ENCODE results near the gene PAQR6.
A peak's percentile ranks its signal among the peaks of the same experiment; 100 is the strongest.

Gene PAQR6

DNA sequence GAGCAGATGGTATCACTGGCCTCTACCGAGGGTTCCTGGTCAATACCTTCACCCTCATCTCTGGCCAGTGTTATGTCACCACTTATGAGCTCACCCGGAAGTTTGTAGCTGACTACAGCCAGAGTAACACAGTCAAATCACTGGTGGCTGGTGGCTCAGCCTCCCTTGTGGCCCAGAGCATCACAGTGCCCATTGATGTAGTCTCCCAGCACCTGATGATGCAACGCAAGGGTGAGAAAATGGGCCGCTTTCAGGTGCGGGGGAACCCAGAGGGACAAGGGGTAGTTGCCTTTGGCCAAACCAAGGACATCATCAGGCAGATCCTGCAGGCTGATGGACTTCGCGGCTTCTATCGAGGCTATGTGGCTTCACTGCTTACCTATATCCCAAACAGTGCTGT lies 47.8 kb downstream of the PAQR6 start:
- H3K4me3 Mint-ChIP-seq = no peak overlapping the region
- H3K36me3 Mint-ChIP-seq = peaks cover 7% of the 10 kb centered on the region
- DNase-seq (ENCODE audit: low spot score in 2 of 2) = no peak
- peak overlapping the region; percentile 90 for H3K27ac Mint-ChIP-seq
- ATAC-seq = peak; percentile 45
- no peaks in the 10 kb centered on the region for H3K9me3 Mint-ChIP-seq
- peaks cover 52% of the 10 kb centered on the region for H3K4me1 Mint-ChIP-seq

DNA sequence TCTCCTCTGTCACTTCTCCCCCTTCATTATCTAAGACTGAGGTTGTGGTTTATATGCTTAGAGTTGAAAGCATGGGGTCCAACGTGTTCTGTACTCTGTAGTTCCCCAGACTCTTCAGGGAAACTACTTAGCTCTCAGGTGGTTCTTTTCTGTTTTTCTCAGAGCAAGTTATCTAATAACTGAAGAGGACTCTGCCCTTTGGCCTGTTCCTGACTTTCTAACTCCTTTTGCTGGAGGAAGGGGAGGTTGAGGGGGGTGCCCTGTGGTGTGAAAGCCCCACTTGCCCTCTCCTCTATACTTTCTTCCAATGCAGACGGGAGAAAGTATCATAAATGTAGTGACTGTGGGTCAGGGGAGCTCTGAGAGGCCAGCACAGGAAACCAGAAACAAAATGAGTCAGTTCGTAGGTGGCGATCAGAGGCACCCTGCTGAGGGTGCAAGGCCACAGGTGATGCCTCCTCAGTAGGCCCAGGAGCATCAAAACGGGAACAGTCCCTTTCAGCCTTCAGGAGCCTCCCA lies 49.0 kb downstream of the PAQR6 start:
- peaks cover 12% of the 10 kb centered on the region for H3K36me3 Mint-ChIP-seq
- no peak overlapping the region for H3K4me3 Mint-ChIP-seq
- no peaks in the 10 kb centered on the region for H3K9me3 Mint-ChIP-seq
- peak; percentile 88 for ATAC-seq
- H3K4me1 Mint-ChIP-seq = peaks cover 59% of the 10 kb centered on the region
- DNase-seq (ENCODE audit: low spot score in 2 of 2) = no peak
- H3K27ac Mint-ChIP-seq = peak overlapping the region; percentile 90

DNA sequence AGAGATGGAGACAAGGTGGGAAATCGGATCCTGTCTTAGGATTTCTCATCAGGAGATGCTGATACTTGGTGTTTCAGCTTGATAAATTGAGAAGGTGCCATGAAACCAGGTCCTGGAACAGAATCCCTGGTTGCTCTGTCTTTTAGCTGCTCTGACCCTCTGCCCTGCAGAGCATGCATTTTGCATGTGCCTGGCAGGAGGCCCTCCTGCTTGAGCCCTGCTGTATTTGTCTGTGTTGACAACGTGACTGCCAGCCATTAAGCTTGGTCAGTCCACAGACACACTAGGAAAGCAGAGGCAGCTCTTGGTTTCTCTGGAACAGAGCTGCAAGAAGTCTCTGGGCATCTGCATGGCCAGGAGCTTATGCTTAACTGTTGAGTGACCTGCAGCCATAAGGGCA lies 51.4 kb downstream of the PAQR6 start:
- H3K4me3 Mint-ChIP-seq = peak overlapping the region; percentile 97
- H3K9me3 Mint-ChIP-seq = no peaks in the 10 kb centered on the region
- DNase-seq (ENCODE audit: low spot score in 2 of 2) (no peak), ATAC-seq (no peak)
- peaks cover 18% of the 10 kb centered on the region for H3K36me3 Mint-ChIP-seq
- H3K27ac Mint-ChIP-seq = peak overlapping the region; percentile 20
- peaks cover 75% of the 10 kb centered on the region for H3K4me1 Mint-ChIP-seq

DNA sequence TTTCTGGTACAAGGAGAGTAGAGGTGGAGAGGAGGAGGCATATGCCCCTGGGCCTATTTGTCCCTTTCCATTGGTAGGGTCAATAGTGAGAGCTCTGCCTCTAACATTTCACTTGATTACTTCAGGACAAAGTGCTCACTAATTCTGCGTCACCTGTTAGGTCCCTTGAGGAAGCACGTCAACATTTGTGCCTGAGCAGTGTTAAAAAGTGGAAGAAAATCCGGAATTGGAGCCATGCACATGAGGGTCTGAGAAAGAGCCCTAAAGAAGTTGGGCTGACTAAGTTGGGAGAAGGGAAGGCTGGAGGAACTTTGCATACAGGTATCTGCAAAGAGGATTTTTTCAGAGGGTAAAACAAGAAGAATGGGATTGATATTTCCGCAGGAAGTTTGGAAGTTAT lies 52.0 kb downstream of the PAQR6 start:
- no peaks in the 10 kb centered on the region for H3K9me3 Mint-ChIP-seq
- peaks cover 18% of the 10 kb centered on the region for H3K36me3 Mint-ChIP-seq
- peak overlapping the region; percentile 97 for H3K4me3 Mint-ChIP-seq
- no peak for DNase-seq (ENCODE audit: low spot score in 2 of 2)
- H3K27ac Mint-ChIP-seq = peak overlapping the region; percentile 20
- no peak for ATAC-seq
- H3K4me1 Mint-ChIP-seq = peaks cover 75% of the 10 kb centered on the region

- Mint-ChIP-seq H3K9me3 (no peaks in the 10 kb centered on the region), H3K4me3 (peak overlapping the region; percentile 97), H3K4me1 (peaks cover 60% of the 10 kb centered on the region), H3K27ac (peak overlapping the region; percentile 96), H3K36me3 (peaks cover 18% of the 10 kb centered on the region)
- ATAC-seq (no peak), DNase-seq (ENCODE audit: low spot score in 2 of 2) (no peak)
Measured at GRCh38 chr1:156194300-156194652, 53.6 kb downstream of the PAQR6 start.

GRCh38 chr1:156193488-156194299 lies 54.2 kb downstream of the PAQR6 start, which contains the start of gene SLC25A44:
TSS of gene SLC25A44 (plus strand) at chr1:156194104. CDS start at chr1:156199848, 5,744 bp downstream.
- peak within 1 kb of the TSS; percentile 96 for H3K27ac Mint-ChIP-seq
- H3K9me3 Mint-ChIP-seq = no peaks in the 10 kb centered on the region
- H3K4me3 Mint-ChIP-seq = peak within 1 kb of the TSS; percentile 97
- peaks cover 18% of the 10 kb centered on the region for H3K36me3 Mint-ChIP-seq
- H3K4me1 Mint-ChIP-seq = peaks cover 54% of the 10 kb centered on the region
- DNase-seq (ENCODE audit: low spot score in 2 of 2) (peak; percentile 90 to 100), ATAC-seq (peak; percentile 97)

All from stimulated activated effector memory CD8-positive, alpha-beta T cell treated with anti-CD3 and anti-CD28 coated beads, Interleukin-12 subunit alpha, Interleukin-12 subunit beta, amount 100 ng/mL, for 72 hours (primary cell).